Measurements from ENCODE around the gene GALNT2. TPM values are rescaled to one million over a fixed set of nuclear protein-coding genes. Genes with fewer than 3 reads are reported as not detected.

The GALNT2 gene
- total RNA-seq, 2 donors from 2014 or later: 47.4 to 67.3 TPM

DNA sequence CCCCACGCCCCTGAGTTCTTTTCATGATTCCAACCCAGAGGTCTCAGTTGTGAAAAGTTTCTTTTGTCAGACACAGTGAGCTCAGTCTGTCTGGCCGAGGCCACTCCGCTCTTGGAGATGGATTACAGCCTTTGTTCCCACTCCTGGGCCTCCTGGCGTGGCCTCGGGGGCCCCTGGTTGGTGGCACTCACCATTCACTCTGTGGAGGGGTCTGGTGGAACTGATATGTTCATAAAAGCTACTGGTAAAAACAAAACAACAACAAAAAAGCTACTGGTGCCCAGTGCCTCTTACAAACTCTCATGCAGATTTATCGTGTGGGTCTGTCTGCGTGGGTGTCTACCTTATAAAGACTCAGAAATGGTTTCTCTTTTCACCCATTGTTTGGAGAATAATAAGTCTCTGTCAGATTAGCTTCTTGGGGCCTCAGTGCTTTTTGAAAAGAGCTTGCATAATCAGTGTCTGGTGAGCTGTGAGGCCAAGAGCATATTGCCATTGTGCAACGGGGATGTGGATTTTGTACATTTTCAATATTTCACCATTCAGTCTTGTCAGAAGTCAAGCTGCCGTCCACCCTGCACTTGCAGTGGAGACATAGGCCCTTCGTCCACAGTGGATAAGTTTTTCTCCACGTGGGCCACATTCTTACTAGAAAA lies 86.7 kb downstream of the GALNT2 start:
- Histone ChIP-seq H3K27ac (no peak overlapping the region), H3K4me1 (peaks cover 2% of the 10 kb centered on the region), H3K27me3 (no peaks in the 10 kb centered on the region), H3K9me3 (no peaks in the 10 kb centered on the region), H3K4me3 (no peak overlapping the region), H3K9ac (ENCODE audit: low read depth in 2 of 2, low read length in 2 of 2) (no peak overlapping the region), H3K36me3 (no peaks in the 10 kb centered on the region)
- intact Hi-C loops (cut with DNase I): no loop called here
- TF ChIP-seq, protein P1, sequence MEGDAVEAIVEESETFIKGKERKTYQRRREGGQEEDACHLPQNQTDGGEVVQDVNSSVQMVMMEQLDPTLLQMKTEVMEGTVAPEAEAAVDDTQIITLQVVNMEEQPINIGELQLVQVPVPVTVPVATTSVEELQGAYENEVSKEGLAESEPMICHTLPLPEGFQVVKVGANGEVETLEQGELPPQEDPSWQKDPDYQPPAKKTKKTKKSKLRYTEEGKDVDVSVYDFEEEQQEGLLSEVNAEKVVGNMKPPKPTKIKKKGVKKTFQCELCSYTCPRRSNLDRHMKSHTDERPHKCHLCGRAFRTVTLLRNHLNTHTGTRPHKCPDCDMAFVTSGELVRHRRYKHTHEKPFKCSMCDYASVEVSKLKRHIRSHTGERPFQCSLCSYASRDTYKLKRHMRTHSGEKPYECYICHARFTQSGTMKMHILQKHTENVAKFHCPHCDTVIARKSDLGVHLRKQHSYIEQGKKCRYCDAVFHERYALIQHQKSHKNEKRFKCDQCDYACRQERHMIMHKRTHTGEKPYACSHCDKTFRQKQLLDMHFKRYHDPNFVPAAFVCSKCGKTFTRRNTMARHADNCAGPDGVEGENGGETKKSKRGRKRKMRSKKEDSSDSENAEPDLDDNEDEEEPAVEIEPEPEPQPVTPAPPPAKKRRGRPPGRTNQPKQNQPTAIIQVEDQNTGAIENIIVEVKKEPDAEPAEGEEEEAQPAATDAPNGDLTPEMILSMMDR (IDR thresholded peaks at IDR 0.05): no peak
- DNase-seq: no peak

DNA sequence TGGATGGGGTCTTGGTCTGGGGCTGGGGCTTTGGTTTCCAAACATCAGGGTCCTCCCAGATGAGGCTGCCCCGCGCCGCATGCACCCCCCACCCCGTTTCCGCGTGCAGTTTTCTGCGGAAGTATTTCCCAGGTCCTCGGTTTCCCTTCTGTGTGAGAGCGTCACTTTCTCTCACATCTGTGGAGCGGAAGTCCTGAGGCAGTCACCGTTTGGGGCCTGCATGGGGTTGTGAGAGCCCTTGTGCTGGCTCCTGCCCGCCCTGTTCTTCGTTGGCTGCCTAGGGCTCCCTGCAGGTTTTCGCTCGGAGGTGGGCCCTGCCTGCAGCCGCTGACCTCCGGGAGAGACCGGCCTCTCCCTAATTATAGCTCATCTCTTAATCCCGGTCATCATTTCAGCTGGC lies 88.0 kb downstream of the GALNT2 start:
- Histone ChIP-seq H3K4me1 (peaks cover 3% of the 10 kb centered on the region), H3K9ac (ENCODE audit: low read depth in 2 of 2, low read length in 2 of 2) (no peak overlapping the region), H3K27ac (no peak overlapping the region), H3K9me3 (no peaks in the 10 kb centered on the region), H3K4me3 (no peak overlapping the region), H3K27me3 (no peaks in the 10 kb centered on the region), H3K36me3 (no peaks in the 10 kb centered on the region)
- TF ChIP-seq, protein P1 (IDR thresholded peaks at IDR 0.05): no peak
- DNase-seq: no peak
- intact Hi-C loops (cut with DNase I): no loop called here

DNA sequence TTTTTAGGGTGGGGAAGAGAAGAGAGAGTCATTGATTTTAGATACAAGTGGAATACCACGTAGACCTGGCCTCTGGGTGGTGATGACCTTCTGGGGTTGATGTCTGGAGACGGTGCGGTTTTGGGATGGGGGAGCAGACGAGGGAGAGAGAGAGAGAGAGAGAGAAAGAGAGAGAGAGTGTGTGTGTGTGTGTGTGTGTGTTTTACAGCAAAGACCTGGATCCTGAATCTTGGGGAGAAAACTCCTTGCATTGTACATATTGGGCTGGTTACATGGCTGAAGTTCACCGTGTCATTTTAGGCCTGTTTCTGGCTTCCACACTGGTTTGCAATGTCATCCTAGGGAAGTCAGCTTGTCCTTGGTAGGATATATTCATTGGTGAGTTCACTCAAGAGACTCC lies 89.0 kb downstream of the GALNT2 start:
- intact Hi-C loops (cut with DNase I): no loop called here
- no peak overlapping the region for H3K27ac ChIP-seq
- H3K36me3 ChIP-seq: no peaks in the 10 kb centered on the region
- no peak overlapping the region for H3K9ac ChIP-seq (ENCODE audit: low read depth in 2 of 2, low read length in 2 of 2)
- no peak for DNase-seq
- no peak overlapping the region for H3K4me3 ChIP-seq
- TF ChIP-seq, protein P1 (IDR thresholded peaks at IDR 0.05): no peak
- peaks cover 3% of the 10 kb centered on the region for H3K4me1 ChIP-seq
- H3K9me3 ChIP-seq: no peaks in the 10 kb centered on the region
- H3K27me3 ChIP-seq: no peaks in the 10 kb centered on the region

DNA sequence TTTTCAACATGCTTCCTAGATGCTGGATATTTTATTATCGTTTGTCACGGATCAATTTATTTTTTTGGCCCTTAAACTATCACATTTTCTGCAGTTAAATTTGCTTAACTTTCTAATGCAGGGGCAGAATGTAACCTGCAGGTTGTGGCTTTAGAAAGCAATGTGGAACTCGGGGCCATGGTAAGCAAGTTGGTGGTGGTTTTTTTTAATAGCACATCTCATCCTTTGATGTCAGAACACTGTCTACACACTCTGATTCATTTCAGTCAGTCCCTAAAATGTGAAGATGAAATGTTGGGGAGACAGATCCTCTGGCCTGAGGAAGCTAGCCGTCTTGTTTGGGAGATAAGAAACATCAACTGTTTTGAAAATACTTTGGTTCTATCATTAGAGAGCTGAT lies 89.5 kb downstream of the GALNT2 start:
- Histone ChIP-seq H3K9me3 (no peaks in the 10 kb centered on the region), H3K27ac (no peak overlapping the region), H3K4me1 (peaks cover 3% of the 10 kb centered on the region), H3K4me3 (no peak overlapping the region), H3K9ac (ENCODE audit: low read depth in 2 of 2, low read length in 2 of 2) (no peak overlapping the region), H3K36me3 (no peaks in the 10 kb centered on the region), H3K27me3 (no peaks in the 10 kb centered on the region)
- TF ChIP-seq, protein P1 (IDR thresholded peaks at IDR 0.05): no peak
- intact Hi-C loops (cut with DNase I): no loop called here
- DNase-seq: no peak

DNA sequence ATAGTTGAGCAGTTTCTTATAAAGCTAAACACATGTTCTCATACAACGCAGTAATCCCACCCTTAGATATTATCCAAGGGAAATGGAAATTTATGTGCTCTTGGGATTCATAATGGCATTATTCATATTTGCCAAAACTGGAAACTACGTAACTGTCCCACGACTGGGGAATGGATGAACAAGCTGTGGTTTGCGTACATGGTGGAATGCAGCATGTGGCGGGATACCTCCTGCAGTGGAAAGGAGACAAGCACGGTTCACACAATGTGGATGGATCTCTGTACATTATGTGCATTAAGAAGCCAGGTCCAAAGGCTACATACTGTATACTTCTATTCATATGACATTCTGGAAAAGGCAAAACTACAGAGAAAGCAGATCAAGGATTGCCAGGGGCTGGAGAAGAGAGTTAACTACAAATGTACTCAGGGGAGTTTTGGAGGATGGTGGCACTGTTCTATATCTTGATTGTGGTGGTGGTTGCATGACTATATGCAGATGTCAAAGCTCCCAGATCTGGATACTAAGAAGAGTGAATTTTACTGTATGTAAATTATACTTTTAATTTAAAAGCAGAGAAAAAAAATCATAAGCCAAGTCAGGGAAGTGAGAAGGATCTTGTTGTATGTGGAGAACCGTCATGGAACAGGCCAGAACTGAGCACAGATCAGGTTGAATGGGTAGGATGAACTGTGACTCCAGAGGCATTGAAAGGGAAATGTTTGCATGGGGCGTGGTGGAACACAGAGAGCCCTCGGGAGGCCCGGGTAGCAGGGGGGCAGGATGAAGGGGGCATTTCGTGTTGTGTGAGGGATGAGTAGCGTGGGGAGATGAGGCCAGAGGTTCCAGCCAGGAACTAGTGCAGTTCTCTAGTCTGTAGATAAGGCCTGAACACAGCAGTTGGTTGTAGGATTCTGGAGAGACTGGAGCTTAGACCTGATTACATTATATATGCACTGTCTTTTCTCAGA lies 90.7 kb downstream of the GALNT2 start:
- Histone ChIP-seq H3K27ac (no peak overlapping the region), H3K9me3 (no peaks in the 10 kb centered on the region), H3K4me3 (no peak overlapping the region), H3K36me3 (no peaks in the 10 kb centered on the region), H3K4me1 (peaks cover 3% of the 10 kb centered on the region), H3K9ac (ENCODE audit: low read depth in 2 of 2, low read length in 2 of 2) (no peak overlapping the region), H3K27me3 (no peaks in the 10 kb centered on the region)
- no peak for DNase-seq
- TF ChIP-seq, protein P1 (IDR thresholded peaks at IDR 0.05): no peak
- intact Hi-C loops (cut with DNase I): no loop called here

Measured in colonic mucosa (tissue), 4 donors.